SIG-M5 treated with dmso at 0.1 percent for 504 hours (cell line): ENCODE data around the gene MEF2D.

Experiments
- DNase-seq: peaks from one replicate; lab custom pipeline; 2025; ENCODE audit not compliant: unreplicated experiment; lab: John Stamatoyannopoulos, UW

The MEF2D gene

GRCh38 chr1:156471496-156472490 lies 28.8 kb downstream of the MEF2D start:
- peak; percentile 52 for DNase-seq

DNA sequence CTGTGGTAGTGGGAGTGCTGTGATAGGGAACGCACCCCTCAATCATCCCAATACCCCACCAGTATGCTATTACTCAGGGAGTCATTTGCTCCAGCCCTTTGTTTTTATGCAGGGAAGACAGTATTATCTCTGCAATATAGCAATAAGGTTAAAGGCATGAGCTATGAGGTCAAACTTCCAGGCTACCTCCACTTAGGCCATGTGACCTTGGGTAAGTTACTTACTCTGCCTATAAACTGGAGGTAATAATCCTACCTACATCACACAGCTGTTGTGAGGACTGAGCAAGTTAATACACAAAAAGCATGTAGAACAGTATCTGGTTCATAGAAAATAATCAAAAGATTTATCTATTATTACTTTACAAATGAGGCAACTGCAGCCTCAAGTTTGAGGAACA lies 30.1 kb downstream of the MEF2D start:
- DNase-seq: no peak

DNA sequence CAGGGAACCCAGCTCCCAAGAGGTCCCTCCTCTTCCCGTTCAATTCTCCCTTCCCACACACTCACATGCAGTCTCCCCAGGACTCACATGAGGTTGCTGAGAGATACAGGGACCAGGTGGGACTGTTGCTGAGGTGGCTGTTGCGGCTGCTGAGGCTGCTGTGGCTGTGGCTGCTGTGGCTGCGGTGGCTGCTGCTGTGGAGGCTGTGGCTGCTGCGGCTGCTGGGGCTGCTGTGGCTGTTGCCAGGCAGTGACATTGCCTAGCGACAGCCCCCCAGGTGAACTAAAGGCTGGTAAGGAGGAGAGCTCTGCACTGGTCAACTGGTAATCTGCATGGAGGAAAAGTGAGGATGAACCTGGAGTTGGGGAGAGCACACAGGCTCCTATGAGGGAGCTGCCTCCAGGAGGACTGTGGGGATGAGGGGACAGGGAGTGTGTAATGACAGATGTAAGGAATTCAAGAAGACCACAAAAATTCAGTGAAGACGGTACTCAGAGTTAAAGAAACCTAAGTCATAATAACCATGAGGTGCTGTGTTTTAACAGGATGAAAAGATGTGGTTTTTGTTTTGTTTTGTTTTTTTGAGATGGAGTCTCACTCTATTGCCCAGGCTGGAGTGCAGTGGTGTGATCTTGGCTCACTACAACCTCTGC lies 31.8 kb downstream of the MEF2D start:
- DNase-seq: no peak

GRCh38 chr1:156467906-156468305 lies 32.7 kb downstream of the MEF2D start:
- no peak for DNase-seq

DNA sequence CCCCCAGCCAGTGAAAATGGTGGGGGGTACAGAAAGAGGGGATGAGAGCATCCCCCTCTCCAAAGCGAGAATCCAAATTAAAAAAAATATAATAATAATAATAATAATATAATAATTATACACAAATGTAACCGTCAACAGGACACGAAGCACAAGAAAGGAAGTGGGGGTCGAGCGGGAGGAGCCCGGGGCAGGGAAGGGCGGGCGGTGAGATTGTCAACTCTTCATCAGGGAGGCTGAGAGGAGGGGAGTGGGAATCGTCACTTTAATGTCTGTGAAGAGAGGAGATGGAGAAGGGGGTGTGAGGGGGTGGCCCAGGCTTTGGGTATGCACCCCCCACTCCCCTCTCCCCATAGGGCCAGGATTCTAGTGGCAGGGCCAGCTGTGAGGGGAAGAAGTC lies 33.2 kb downstream of the MEF2D start:
- no peak for DNase-seq

GRCh38 chr1:156465747-156466365 lies 34.7 kb downstream of the MEF2D start:
- no peak for DNase-seq

GRCh38 chr1:156464825-156465452 lies 35.6 kb downstream of the MEF2D start:
- no peak for DNase-seq

- no peak for DNase-seq
Measured at GRCh38 chr1:156464335-156464734, 36.2 kb downstream of the MEF2D start.

- DNase-seq: no peak
Measured at GRCh38 chr1:156463874-156464273, 36.7 kb downstream of the MEF2D start.

DNA sequence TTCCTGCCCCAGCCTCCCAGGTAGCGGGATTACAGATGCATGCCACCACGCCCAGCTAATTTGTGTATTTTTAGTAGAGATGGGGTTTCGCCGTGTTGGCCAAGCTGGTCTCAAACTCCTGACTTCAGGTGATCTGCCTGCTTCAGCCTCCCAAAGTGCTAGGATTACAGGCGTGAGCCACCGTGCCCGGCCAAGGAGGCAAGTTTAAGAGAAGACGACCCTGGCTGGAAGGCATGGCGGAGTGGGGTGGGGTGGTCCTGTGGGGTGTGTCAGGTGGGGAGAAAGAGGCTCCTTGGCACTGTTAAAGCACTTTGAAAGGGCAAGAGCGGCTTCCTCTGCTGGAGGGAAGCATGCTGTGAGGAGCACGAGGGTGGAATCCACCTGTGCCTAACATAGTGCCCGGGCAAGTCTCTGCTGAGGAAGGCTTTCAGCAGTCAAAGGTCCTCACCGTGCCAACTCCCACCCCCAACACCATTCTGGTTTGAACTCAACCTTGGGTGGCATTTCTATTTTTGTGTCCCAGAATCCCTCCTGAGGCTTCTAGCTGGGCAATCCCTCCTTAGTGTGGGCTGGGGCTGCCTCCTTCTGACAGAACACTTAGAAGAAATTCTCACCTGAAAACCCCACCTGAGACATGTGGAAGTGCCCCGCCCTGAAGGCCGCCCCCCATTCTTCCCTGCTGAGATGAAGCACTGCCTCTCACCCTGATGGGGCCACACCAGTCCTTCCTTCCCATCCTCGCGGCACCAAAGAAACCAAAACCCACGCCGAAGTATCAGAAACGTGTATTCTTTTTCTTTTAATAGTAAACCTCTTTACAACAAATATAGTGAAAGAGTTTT lies 37.4 kb downstream of the MEF2D start:
- no peak for DNase-seq

DNA sequence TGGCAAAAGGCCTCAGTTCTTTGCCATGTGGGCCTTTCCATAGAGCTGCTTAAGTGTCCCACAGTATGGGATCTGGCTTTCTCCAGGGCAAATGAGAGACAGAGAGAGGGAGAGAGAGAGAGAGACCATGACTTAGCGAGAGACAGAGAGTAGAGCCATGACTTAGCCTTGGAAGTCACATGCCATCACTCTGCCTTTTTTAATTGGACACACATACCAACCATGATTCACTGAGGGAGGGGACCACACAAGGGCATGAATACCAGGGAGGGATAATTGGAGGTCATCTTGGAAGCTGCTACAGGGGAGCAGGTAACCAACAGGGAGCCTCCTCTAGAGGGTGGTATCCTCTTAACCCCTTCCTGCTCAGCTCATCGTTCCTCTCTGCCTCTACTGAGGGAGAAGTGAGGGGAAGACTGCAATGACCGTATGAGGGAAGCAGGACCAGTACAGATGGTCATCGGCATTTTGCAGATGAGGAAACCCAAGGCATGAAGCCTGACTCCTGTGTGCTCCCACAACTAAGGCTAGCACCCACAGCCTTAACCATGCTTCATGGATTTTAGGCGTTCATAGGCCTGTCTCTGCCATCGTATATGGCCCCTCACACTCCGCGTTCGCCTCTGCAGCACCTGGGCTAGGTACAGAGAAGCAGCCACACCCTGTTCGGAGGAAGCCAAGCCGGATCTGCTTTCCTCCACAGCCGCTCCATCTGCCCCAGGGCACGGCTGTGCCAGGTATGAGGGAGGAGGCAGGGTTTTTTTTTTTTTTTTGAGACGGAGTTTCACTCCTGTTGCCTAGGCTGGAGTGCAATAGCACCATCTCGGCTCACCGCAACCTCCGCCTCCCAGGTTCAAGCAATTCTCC lies 38.6 kb downstream of the MEF2D start:
- DNase-seq: peak; percentile 49

DNA sequence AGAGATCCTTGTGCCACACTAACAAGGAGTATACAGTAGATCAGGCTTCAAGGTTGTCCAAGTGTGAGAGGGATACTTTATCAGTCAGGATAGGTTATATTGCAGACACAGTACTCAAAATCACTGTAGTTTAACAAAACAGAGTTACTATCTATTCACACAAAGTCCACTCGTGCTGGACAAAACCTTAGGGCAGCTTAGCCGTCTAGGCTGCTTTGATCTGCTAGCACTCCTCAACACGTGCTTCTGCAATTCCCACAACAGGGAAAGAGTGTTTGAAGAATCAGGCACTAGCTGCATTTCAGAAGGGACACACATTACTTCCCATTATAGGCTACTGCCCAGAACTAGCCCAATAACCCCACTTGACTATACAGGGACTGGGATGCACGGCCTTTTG lies 39.5 kb downstream of the MEF2D start:
- DNase-seq: no peak

GRCh38 chr1:156460525-156460924 lies 40.0 kb downstream of the MEF2D start:
- DNase-seq: no peak

- DNase-seq: no peak
Measured at GRCh38 chr1:156458181-156458503, 42.4 kb downstream of the MEF2D start.

- peak; percentile 98 for DNase-seq
Measured at GRCh38 chr1:156456625-156457465, 43.7 kb downstream of the MEF2D start.

DNA sequence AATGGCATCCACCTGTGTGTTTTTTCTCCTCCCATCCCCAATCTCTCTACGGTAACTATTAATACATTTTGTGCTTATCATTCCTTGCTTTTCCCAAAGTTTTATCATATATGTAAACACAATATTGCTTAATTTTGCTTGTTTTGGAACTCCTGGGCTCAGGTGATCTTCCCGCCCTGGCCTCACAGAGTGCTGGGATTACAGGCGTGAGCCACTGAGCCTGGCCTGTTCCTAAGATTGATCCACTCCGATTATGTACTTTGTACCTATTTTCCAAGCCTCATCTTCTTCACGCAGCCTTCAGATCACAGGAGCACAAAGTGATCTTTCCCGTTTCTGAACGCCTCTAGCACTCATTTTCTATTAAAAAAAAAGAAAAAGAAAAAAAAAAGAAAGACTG lies 45.2 kb downstream of the MEF2D start:
- no peak for DNase-seq

GRCh38 chr1:156452907-156453306 lies 47.7 kb downstream of the MEF2D start:
- DNase-seq: peak; percentile 85

DNA sequence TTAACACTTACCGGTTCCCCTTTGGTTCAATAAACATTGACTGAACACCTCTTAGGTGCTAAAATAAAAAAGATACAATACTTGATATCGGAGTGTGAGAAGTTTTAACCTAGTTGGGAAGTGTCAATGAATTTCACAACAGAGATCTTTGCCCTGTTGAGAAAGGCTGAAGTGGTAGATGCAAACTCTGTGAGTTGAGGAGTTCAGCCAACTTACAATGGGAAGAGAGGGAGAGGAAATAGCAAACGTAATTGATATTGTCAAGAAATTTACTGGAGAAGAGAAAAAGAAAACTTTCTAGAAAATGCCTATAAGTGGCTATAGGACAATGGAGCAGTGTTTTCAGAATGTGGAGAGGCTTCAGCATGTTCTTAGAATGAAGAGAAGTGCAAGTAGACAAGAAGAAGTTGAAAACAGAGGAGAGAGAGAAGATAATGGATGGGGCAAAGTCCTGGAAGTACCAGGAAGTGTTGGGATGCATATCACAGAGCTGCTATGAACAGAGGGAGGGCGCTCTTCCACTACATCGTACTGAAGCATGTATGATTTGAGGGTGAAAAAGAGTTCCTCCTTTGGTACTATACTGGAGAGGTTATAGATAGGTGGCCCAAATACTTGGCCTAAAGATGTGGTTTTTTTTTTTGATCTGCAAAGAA lies 48.9 kb downstream of the MEF2D start:
- DNase-seq: no peak
